Kidney epithelial cell (primary cell): ENCODE data around the gene MLST8. TPM values are rescaled to one million over a fixed set of nuclear protein-coding genes. Genes with fewer than 3 reads are reported as not detected.

Experiments
- DNase-seq: peaks from one replicate; pipeline ENCODE4 v3.0.0-alpha.2; 2010; ENCODE audit warnings: low read depth
- H3K27me3 ChIP-seq: 2 replicates; pipeline ENCODE4 v1.6.0; 2011; ENCODE audit warnings: low read length; ENCODE audit not compliant: control insufficient read depth, insufficient read depth
- H3K36me3 ChIP-seq: 2 replicates; pipeline ENCODE4 v1.5.1; 2011; ENCODE audit warnings: low read length; ENCODE audit not compliant: control insufficient read depth, insufficient read depth
- H3K4me3 ChIP-seq: 2 replicates; pipeline ENCODE4 v1.5.1; 2011; ENCODE audit warnings: low read depth, mild to moderate bottlenecking, control low read depth, low read length
- total RNA-seq: library from RNA; depleted of rRNA; stranded (reverse); fragments of >200 nt; gene quantifications from 2 replicates; pipeline ENCODE4 v1.2.3, GENCODE V29; 2015
- TF ChIP-seq, protein P1 (sequence below): IDR thresholded peaks from 2 replicates; pipeline ENCODE4 v1.5.1; 2011; ENCODE audit warnings: mild to moderate bottlenecking, moderate library complexity, low read length, control low read depth, inconsistent platforms; ENCODE audit not compliant: insufficient read depth, poor library complexity, severe bottlenecking

Gene MLST8
- total RNA-seq, 1 donor from 2014 or later = 77.2 TPM

DNA sequence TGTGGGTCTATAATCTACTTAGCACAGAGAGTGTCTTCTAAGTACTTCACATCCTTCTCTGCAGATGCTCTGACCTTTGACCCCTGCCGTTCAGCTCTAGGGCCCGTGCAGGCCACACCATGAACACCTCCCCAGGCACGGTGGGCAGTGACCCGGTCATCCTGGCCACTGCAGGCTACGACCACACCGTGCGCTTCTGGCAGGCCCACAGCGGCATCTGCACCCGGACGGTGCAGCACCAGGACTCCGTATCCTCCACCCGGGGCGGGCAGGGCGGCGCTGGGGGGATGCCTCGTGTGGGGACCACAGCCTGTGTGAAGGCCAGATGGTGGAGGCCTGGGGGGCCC is 686 bp downstream of the MLST8 start:
- TF ChIP-seq, protein P1, sequence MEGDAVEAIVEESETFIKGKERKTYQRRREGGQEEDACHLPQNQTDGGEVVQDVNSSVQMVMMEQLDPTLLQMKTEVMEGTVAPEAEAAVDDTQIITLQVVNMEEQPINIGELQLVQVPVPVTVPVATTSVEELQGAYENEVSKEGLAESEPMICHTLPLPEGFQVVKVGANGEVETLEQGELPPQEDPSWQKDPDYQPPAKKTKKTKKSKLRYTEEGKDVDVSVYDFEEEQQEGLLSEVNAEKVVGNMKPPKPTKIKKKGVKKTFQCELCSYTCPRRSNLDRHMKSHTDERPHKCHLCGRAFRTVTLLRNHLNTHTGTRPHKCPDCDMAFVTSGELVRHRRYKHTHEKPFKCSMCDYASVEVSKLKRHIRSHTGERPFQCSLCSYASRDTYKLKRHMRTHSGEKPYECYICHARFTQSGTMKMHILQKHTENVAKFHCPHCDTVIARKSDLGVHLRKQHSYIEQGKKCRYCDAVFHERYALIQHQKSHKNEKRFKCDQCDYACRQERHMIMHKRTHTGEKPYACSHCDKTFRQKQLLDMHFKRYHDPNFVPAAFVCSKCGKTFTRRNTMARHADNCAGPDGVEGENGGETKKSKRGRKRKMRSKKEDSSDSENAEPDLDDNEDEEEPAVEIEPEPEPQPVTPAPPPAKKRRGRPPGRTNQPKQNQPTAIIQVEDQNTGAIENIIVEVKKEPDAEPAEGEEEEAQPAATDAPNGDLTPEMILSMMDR = no peak
- Histone ChIP-seq H3K4me3 (peak overlapping the region; percentile 83), H3K36me3 (no peaks in the 10 kb centered on the region), H3K27me3 (no peaks in the 10 kb centered on the region)
- DNase-seq = no peak

GRCh38 chr16:2206420-2206779 is 1.1 kb downstream of the MLST8 start:
- no peaks in the 10 kb centered on the region for H3K27me3 ChIP-seq
- no peaks in the 10 kb centered on the region for H3K36me3 ChIP-seq
- DNase-seq = no peak
- peak overlapping the region; percentile 83 for H3K4me3 ChIP-seq
- TF ChIP-seq, protein P1 = no peak

- TF ChIP-seq, protein P1 = no peak
- Histone ChIP-seq H3K27me3 (no peaks in the 10 kb centered on the region), H3K4me3 (no peak overlapping the region), H3K36me3 (peaks cover under 1% of the 10 kb centered on the region)
- DNase-seq = no peak
Observed at GRCh38 chr16:2206780-2207433, 1.7 kb downstream of the MLST8 start.

DNA sequence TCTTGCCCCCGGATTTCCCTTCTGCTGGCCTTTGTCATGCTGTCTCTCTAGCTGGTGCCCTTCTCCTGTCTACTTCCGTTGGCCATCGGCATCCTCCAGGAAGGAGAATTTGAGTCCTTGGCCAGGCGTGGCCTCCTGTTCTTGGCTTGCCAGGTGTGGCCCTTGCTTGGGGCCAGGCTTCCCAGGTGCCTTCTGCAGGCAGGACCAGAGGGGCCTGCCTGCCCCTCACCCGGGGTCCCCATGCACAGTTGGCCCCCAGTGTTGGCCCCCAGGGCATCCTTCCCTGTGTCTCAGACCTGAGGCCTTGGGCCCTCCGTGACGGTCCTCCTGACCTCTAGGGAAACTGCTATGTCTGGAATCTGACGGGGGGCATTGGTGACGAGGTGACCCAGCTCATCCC is 2.6 kb downstream of the MLST8 start:
- no peak for DNase-seq
- Histone ChIP-seq H3K4me3 (no peak overlapping the region), H3K36me3 (peaks cover 5% of the 10 kb centered on the region), H3K27me3 (no peaks in the 10 kb centered on the region)
- TF ChIP-seq, protein P1 = no peak

- TF ChIP-seq, protein P1 = no peak
- H3K36me3 ChIP-seq = peaks cover 5% of the 10 kb centered on the region
- H3K4me3 ChIP-seq = no peak overlapping the region
- DNase-seq = no peak
- H3K27me3 ChIP-seq = no peaks in the 10 kb centered on the region
Observed at GRCh38 chr16:2208308-2208707, 3.1 kb downstream of the MLST8 start.

DNA sequence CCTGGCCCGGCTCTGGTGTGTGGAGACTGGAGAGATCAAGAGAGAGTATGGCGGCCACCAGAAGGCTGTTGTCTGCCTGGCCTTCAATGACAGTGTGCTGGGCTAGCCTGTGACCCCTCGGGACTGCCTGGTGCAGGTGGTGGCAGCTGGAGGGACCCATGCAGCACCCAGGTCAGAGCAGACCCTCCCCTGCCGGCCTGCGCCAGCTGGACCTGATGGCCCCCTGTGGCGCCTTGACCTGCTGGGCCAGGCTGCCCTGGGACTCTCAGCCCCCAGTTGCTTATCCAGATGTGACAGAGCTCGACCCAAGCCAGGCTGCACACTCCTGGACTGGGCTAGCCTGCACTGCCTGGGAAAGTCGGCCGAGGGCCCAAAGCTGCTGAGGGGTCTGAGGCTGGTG is 3.5 kb downstream of the MLST8 start:
- Histone ChIP-seq H3K27me3 (no peaks in the 10 kb centered on the region), H3K36me3 (peaks cover 5% of the 10 kb centered on the region), H3K4me3 (no peak overlapping the region)
- TF ChIP-seq, protein P1 = no peak
- no peak for DNase-seq
